CD4-positive, alpha-beta T cell treated with Interleukin-6 at 100 ng/mL for 8 hours (primary cell): ENCODE data around the gene ST3GAL5.
"Not testable (repeated sequence)": the region's sequence is repeated elsewhere in the genome, so short reads cannot be mapped to it uniquely, and the experiment has no call there.

ENCODE experiments used
- DNase-seq: peaks from one replicate; pipeline ENCODE4 v3.0.0-alpha.2; 2020; ENCODE audit warnings: mixed read lengths, low spot score

ST3GAL5 gene

DNA sequence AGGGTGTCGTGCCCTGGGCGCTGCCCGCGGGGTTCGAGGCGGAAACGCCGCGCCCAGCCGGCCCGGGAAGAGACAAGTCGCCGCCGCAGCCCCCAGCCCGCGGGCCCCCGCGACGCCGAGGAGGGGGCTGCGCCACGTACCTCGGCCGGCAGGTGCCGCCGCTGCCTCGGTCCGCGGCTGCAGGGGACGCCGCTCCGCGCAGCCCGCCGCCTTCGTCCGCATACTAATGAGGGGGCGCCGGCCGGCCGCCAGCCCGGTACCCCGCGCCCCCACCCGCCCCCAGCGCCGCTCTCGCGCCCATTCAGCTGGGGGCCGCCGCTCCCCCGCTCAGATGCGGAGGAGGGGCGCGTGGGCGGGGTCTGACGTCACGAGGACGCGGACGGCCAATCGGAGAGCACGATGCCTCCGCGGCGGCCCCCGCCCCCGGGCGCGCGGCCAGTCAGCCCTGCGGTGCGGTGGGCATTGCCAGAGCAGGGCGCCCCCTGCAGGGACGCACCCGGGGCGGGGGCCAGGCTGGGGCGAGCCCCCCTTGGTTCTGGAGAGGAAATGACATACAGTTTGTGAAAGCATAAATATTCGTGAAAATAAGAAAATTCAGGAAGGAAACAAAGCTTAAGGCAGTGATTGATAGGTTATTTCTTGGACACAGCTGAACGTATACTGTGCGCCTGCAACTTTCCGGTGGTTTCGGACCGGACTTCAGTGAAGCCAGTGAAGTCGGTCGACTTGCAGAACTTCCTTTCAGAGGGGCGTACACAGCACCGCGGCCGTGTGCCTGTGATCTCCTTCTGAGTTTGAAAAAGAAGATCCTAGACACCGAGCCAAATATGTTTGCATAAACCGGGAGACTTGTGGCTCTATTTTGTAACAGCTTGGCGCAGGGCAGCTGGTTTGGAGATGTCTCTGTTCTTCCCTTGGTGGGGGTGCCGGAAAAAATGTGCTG is at the start of gene ST3GAL5:
Gene ST3GAL5, minus strand, starts transcription at position 307 of the 943 bp plus-strand sequence. Its CDS starts 85 bp downstream, at position 222.
- DNase-seq = peak; percentile 91

GRCh38 chr2:85938456-85938855 is 49.7 kb upstream of the ST3GAL5 start:
- DNase-seq = no peak

DNA sequence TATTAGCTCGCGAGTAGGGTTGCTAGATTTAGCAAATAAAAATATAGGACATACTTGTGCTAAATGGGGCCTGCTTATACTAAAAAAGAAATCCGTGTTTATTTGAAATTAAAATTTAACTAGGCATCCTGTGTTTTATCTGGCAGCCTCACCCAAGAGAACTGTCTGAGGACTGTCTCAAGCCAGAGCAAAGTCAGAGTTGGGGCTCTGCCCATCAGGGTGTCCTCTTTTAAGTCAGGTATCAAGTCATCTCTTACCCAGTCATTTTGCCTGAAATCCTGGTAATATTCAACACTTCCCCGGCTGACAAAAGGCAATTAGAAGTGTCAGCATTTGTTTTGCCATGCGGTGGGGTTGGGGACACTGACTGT is 48.3 kb upstream of the ST3GAL5 start:
- no peak for DNase-seq

- no peak for DNase-seq
Observed at GRCh38 chr2:85936421-85937068, 47.8 kb upstream of the ST3GAL5 start.

DNA sequence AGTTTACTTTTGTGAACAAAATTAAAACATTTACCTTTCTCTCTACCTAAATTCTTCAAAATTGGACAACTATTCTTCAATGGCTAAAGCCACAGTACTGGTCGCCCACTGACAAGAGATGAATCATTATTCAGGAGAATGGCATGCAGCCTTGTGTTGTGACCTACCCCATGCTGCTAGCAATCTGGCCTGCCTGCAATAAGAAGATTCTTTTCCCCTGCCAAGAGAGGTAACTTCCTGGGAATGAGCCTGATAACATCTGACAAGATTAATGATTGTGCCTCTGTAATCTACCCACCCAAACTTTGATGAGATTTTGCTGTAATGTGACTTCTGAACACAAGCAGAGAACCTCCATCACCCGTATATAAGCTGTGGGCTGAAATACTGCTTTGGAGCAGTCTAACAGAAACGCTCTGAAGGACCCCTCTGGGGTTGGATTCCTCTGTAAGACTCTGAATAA is 47.0 kb upstream of the ST3GAL5 start:
- DNase-seq = no peak

DNA sequence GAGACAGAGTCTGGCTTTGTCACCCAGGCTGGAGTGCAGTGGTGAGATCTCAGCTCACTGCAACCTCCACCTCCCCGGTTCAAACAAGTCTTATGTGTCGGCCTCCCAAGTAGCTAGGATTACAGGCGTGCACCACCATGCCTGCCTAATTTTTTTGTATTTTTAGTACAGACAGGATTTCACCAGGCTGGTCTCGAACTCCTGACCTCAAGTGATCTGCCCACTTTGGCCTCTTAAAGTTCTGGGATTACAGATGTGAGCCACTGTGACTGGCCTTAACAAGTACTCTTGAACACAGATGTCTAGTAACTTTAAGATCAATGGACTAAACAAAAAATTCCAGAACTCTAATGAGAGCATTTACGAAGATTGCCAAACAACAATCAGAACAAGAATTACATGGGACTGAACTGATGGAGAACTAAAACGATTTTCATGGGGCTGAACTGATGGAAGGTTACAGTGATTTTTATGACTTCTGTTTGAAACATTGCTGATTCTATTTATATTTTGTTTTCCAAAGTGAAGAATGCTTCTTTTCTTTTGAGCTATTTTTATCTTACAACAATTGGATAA is 46.5 kb upstream of the ST3GAL5 start:
- DNase-seq = no peak

GRCh38 chr2:85933753-85934594 is 45.2 kb upstream of the ST3GAL5 start:
- DNase-seq = no peak

DNA sequence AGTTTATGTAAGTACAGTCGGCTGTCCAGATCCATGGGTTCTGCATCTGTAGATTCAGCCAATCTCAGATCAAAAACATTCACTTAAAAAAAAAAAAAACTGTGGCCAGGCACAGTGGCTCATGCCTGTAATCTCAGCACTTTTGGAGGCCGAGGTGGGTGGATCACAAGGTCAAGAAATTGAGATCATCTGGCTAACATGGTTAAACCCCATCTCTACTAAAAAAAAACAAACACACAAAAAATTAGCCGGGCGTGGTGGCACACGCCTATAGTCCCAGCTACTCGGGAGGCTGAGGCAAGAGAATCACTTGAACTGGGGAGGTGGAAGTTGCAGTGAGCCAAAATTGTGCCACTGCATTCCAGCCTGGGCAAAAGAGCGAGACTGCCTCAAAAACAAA is 42.4 kb upstream of the ST3GAL5 start:
- not testable (repeated sequence) for DNase-seq

DNA sequence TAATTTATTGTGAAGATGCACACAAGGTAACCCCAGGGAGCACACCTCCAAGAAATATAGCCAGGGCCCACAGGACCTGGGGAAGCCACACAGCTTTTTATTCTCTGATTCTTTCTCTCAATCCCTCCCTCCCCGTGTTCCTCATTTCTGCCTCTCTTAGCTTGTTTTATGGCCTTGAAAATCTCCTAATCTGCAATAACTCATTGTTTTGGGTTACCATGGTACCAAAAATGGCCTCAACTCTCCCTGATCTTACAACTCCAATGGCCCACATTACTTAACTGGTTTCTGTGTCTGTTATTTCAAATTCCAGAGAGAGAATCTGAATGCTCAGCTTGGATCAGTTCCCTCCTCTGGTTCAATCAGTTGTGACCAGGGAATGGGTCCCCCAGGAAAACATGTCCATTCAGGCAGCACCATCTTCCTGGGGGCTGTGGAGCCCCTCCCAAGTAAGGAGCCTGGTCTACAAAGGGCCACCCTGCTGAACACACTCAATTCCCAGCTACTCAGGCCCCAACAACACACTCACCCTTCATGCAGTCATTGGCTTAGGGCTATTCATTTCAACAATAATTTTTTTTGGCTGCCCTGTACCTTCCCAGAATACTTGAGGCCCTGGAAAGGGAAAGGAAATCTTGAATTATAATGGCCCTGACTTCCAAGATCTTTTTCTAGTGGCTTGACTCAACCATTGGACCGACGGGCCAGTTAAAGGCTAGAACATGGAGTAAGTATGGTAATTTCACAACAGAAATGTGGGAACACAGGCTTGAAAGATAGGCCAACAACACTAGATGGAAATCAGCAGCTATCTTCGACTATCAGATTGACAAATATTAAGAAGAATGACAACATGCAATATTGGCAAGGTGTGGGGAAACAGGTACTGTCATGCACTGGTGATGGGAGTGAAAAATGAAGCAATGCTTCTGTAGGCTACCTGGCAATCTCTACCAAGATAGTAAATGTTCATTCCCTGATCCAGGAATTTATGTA is 41.6 kb upstream of the ST3GAL5 start:
- no peak for DNase-seq

DNA sequence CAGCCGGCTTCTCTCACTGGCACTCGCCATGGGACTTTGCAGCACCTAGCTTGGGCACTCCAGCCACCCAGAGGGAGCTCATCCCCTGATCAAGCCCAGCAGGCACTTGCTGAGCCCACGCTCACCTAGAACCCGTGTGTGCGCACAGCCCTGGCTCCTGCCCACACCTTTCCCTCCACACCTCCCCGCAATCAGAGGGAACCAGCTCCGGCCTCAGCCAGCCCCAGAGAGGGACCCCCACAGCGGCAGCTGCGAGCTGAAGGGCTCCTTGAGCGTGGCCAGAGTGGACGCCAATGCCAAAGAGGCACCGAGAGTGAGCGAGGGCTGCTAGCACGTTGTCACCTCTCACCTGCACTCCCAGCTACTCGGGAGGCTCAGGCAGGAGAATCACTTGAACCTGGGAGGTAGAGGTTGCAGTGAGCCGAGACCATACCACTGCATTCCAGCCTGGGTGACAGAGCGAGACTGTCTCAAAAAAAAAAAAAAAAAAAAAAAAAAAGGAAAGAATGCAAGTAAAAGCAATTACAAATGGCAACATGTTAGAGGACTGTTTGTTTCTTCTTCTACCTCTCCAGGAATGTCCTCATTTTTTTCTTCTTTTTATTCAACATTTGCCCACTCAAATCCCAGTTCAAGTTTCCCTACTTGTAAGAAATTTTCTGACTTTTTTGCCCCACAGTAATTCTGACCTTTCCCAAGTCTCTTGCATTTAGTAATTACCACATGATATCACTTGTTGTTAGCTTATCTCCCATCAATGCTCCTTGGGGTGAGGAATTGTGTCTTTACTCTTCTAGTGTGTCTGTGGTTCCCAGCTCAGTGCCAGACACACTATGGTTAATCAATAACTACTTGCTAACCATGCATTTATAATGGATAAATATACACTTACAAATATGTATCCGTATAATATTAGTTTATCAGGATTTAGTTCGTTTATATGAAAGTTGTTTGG is 40.6 kb upstream of the ST3GAL5 start:
- DNase-seq = no peak

DNA sequence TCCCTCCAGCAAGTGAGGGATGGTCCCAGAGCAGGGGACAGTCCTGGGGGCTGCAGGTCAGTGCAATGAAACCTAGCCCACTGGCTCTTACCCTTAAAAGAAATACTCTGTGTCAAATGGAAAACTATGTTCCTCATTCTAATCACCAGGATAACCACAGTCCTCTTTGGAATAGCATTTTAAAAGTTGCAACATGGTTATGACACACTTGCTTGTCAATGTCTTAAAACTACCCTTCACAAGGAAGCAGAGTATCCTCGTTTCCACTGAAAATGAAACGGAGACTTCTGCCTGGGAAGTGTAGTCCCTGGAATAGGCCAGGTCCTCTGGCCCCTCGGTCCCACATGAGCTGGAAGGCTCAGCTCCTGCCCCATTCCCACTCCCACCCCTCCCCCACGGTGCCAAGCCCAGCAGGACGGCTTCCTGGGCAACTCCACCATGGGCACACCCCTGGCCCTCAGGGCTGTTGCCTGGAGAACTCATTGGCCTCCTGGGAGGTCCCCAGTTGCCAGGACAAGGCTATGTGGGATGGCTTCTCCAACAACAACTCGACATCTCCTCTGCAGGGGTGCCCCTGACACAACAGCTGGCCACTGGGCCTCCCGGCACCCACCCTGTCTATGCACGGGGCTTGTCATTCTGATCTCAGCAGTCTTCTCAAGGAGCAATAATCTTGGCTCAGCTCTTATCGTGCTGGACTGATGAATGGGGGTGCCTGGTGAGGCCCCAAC is 38.3 kb upstream of the ST3GAL5 start:
- DNase-seq = no peak

- no peak for DNase-seq
Observed at GRCh38 chr2:85926526-85926925, 37.7 kb upstream of the ST3GAL5 start.

- DNase-seq = no peak
Observed at GRCh38 chr2:85925216-85925671, 36.5 kb upstream of the ST3GAL5 start.

GRCh38 chr2:85924522-85924921 is 35.7 kb upstream of the ST3GAL5 start:
- DNase-seq = no peak

DNA sequence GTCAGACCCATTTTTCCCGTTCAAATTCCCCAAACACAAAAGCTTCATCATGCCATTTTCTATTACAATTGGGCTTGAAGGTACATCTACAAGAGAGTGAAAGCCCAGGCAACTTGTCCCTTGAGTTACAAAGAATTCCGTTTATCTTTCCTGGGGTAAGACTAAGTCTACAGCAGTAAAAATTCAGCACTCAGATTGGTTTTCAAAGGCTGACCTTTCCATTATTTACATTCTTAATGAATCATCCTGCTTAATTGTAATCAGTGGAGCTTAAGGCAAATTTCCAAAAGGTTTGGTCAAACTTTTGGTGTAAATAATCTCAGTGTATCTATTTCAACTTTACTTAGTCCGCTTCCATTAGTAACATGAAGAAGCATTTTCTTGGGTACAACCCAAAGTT is 33.4 kb upstream of the ST3GAL5 start:
- no peak for DNase-seq

- DNase-seq = no peak
Observed at GRCh38 chr2:85921659-85922058, 32.9 kb upstream of the ST3GAL5 start.

GRCh38 chr2:85920810-85921545 is 32.2 kb upstream of the ST3GAL5 start:
- no peak for DNase-seq
